IPS-18c (cell line): Measurements from ENCODE around the gene CNTRL.
"Not testable (repeated sequence)": the region's sequence is repeated elsewhere in the genome, so short reads cannot be mapped to it uniquely, and the experiment has no call there.

Source experiments
- H3K4me3 ChIP-seq: 2 replicates; pipeline ENCODE4 v1.7.0; 2013; ENCODE audit warnings: low read depth, mild to moderate bottlenecking, low read length, moderate library complexity; ENCODE audit not compliant: insufficient read depth
- H3K9me3 ChIP-seq: one replicate; pipeline ENCODE4 v1.6.1; 2013; ENCODE audit warnings: mild to moderate bottlenecking, low read length, moderate library complexity; ENCODE audit not compliant: control insufficient read depth, insufficient read depth

Gene CNTRL

DNA sequence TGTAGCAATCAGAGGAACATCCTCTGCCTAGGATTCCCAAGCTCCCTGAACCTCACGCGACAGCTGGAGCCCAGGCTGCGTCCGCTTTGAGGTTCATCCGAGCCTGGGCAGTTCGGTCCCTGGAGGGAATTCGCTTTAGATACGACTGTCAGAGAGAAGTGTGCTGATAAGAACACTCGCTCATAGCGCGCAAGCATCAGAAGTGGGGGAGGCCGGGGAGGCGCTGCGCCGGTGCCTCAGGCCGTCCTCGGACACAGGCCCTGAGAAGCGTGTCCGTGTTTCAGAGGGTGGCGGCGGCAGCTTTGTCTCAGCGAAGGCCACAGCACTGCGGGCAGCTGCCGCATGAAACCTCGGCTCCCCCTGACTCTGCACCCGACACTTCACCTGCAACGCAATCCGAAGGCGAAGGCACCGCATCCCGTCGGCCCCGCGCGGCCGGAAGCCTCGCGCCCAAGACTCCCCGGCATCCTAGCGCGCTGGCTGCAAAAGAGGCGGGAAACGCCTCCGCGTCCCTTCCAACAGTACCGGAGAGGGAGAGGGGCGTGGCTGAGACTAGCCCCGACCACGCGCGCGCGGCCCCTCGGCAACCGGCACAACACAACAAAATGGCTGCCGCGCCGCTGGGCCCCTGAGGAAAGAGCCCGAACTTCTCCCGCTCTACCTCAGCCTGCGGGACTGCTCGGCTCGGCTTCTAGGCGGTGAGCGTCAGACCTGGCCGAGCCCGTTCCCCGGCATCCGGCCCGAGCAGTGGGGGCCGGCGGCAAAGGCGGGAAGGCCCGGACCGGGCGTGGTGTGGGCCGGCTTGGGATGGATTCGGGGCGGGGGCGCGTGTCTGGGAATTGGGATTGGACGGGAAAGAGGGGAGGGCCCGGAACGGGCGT is at the start of gene CNTRL:
Gene CNTRL (plus strand): TSS at position 586 of the 881 bp plus-strand sequence. CDS start 13,372 bp downstream, outside the sequence.
- Histone ChIP-seq H3K4me3 (peak within 1 kb of the TSS; percentile 76), H3K9me3 (no peaks in the 10 kb centered on the region)

- Histone ChIP-seq H3K4me3 (no peak overlapping the region), H3K9me3 (no peaks in the 10 kb centered on the region)
Observed at GRCh38 chr9:121026260-121026691, 48.5 kb upstream of the CNTRL start.

GRCh38 chr9:121026768-121027167 is 48.0 kb upstream of the CNTRL start:
- H3K4me3 ChIP-seq = no peak overlapping the region
- H3K9me3 ChIP-seq = no peaks in the 10 kb centered on the region

DNA sequence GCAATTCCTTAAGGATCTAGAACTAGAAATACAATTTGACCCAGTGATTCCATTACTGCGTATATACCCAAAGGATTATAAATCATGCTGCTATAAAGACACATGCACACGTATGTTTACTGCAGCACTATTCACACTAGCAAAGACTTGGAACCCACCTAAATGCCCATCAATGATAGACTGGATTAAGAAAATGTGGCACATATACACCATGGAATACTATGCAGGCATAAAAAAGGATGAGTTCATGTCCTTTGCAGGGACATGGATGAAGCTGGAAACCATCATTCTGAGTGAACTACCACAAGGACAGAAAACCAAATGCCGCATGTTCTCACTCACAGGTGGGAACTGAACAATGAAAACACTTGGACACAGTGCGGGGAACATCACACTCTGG is 46.5 kb upstream of the CNTRL start:
- H3K9me3 ChIP-seq, H3K4me3 ChIP-seq: not testable (repeated sequence)

DNA sequence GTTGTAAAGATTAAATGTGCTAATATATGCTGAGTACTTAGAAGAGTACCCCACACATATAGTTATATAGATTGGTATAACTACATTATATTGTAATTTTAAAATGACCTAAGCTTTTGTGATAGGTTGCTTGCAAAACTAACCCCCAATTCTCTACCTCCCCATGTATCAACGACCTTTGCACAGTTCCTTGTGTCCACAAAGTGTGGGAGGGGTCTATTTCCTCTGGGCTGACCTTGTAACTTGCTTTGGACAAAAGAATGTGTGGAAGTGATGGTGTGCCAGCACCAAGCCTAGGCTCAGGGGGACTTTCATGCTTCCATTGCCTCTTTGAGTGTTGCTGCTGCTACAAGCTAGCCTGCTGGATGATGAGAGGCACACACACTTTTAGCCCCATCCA is 45.3 kb upstream of the CNTRL start:
- H3K4me3 ChIP-seq = no peak overlapping the region
- H3K9me3 ChIP-seq = no peaks in the 10 kb centered on the region

DNA sequence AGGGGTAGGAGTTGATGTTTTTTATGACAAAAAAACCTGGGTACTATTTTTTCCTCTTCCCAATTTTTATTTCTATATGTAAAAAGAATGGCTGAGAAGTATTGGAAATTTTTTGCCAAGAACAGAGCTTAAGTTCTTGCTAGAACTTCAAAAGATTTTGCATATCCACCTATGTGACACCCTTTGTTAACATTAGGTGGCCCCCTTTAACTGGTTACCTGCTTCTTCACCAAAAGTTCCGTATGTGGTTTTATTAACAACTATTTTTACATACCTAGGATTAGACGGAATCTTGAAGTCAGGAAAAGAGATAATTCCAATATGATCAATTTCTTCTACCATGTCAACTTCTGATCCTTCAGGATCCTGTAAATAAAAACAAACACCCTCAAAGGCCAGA is 40.2 kb upstream of the CNTRL start:
- no peak overlapping the region for H3K4me3 ChIP-seq
- no peaks in the 10 kb centered on the region for H3K9me3 ChIP-seq

DNA sequence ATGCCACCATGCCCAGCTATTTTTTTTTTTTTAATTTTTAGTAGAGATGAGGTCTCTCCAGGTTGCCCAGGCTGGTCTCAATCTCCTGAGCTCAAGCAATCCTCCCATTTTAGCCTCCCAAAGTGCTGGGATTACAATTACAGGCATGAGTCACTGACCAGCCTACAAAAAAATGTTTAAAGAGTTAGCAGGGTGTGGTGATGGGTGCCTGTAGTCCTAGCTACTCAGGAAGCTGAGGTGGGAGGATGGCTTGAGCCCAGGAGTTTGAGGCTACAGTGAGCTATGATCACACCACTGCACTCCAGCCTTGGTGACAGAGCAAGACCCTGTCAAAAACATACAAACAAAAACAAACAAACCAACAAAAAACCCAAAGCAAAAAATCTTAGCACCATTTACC is 39.0 kb upstream of the CNTRL start:
- H3K9me3 ChIP-seq = not testable (repeated sequence)

DNA sequence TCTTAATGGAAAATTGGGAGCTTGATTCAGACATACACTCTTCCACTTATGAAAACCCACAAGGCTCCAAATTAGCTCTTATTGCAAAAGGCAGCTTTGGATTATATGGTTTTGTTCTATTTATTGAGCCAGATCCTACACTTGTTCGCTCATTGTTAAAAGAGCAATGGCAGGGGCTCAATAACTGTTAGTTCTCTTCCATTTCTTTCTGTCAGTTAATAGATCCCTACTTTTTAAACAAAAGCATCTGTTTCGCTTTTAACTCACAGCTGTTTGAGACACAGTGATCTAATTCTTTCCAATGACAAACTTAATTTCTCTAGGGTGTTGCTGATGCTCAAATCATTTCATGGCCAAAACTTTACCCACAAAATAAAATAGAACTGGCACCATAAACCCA is 36.4 kb upstream of the CNTRL start:
- H3K9me3 ChIP-seq = no peaks in the 10 kb centered on the region
- H3K4me3 ChIP-seq = no peak overlapping the region

More for the DNA sequence above, 39.0 kb upstream of the CNTRL start:
- not testable (repeated sequence) for H3K4me3 ChIP-seq

GRCh38 chr9:121038804-121039203 is 36.0 kb upstream of the CNTRL start:
- H3K9me3 ChIP-seq = no peaks in the 10 kb centered on the region
- H3K4me3 ChIP-seq = no peak overlapping the region

GRCh38 chr9:121048175-121048574 is 26.6 kb upstream of the CNTRL start:
- no peak overlapping the region for H3K4me3 ChIP-seq

GRCh38 chr9:121048618-121049017 is 26.1 kb upstream of the CNTRL start:
- H3K4me3 ChIP-seq = no peak overlapping the region

More at GRCh38 chr9:121048175-121048574, 26.6 kb upstream of the CNTRL start:
- no peaks in the 10 kb centered on the region for H3K9me3 ChIP-seq

GRCh38 chr9:121050128-121050988 is 24.4 kb upstream of the CNTRL start, which contains the start of gene C5:
Gene C5 (minus strand): TSS chr9:121050275. CDS start chr9:121050246, 29 bp downstream.
- H3K9me3 ChIP-seq = no peaks in the 10 kb centered on the region
- H3K4me3 ChIP-seq = no peak within 1 kb of the TSS

More at GRCh38 chr9:121048618-121049017, 26.1 kb upstream of the CNTRL start:
- no peaks in the 10 kb centered on the region for H3K9me3 ChIP-seq

GRCh38 chr9:121053544-121053943 is 21.2 kb upstream of the CNTRL start:
- Histone ChIP-seq H3K9me3 (no peaks in the 10 kb centered on the region), H3K4me3 (no peak overlapping the region)

DNA sequence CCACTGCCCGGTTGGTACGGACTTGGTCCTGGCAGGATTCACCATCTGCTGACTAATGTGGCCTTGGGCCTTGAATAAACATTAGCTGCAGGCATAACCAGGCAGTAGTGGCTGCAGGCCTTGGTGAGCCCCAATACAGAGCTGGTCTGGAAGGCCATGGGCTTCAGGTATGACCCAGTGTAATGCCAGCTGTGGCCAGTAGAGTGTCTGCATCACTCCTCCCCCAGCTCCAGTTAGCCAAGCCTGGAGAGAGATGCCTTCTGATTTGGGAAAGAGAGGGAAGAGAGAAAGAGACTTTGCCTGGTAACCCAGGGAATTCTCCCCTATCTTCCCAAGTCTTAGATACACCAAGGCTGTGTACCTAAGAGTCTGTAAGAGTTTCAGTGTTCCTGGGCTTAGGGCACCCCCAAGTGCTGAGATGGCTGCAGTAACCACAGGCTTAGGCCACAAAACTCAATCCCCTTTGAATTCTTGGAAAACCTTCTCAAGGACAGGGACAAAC is 19.1 kb upstream of the CNTRL start:
- Histone ChIP-seq H3K9me3 (no peaks in the 10 kb centered on the region), H3K4me3 (no peak overlapping the region)

DNA sequence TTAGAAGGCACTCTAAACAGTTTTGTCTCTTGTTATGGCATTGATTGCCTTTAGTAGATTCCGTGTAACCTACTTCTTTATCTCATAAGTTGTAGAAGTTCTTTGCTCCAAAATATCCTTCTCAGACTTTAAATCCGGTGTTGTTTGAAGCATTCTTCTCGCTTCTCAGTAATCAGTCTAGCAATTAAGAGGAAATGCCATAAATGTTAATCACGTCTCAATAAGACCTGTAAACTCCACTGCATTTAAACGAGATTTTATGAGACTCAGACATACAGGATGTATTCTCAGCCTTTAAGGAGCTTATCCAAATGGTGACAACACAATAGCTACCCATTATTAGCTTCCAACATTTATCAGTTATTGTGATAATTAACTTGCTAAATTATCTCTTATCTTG is 16.9 kb upstream of the CNTRL start:
- Histone ChIP-seq H3K4me3 (no peak overlapping the region), H3K9me3 (no peaks in the 10 kb centered on the region)

- Histone ChIP-seq H3K9me3 (no peaks in the 10 kb centered on the region), H3K4me3 (no peak overlapping the region)
Observed at GRCh38 chr9:121059513-121059912, 15.2 kb upstream of the CNTRL start.

GRCh38 chr9:121059998-121060636 is 14.6 kb upstream of the CNTRL start:
- Histone ChIP-seq H3K9me3 (no peaks in the 10 kb centered on the region), H3K4me3 (no peak overlapping the region)
